Measurements from ENCODE around the gene SERPINB12. TPM values are rescaled to one million over a fixed set of nuclear protein-coding genes. Genes with fewer than 3 reads are reported as not detected.

Gene SERPINB12
- total and polyA plus RNA-seq, 2 of the 4 experiments (the other 2 are of a cell fraction) = not detected

GRCh38 chr18:63613420-63613819, 71.3 kb downstream of the SERPINB12 start:
- Histone ChIP-seq H3K4ac (ENCODE audit: low read depth, low read length) (no peak overlapping the region), H3K56ac (ENCODE audit: extremely low read depth, insufficient read depth, low read length) (no peak overlapping the region), H4K8ac (ENCODE audit: low read depth in 2 of 2, low read length in 2 of 2) (no peak overlapping the region), H3K18ac (ENCODE audit: low read depth, low read length) (no peak overlapping the region), H3K9ac (ENCODE audit: low read depth, low read length) (no peak overlapping the region), H3K79me1 (ENCODE audit: low read depth in 1 of 2, low read length in 2 of 2) (no peaks in the 10 kb centered on the region), H3K4me3 (ENCODE audit: insufficient read depth, low read depth, low read length) (no peak overlapping the region), H2AK5ac (ENCODE audit: low read depth, low read length) (no peak overlapping the region), H2BK120ac (ENCODE audit: low read depth, low read length) (no peak overlapping the region), H3K14ac (replicated peaks; ENCODE audit: low read depth, low read length) (no peak overlapping the region), H4K5ac (ENCODE audit: low read depth, low read length) (no peak overlapping the region), H3K4me1 (ENCODE audit: control insufficient read depth, insufficient read depth, low read length) (no peaks in the 10 kb centered on the region), H2BK20ac (ENCODE audit: low read depth, low read length) (no peak overlapping the region), H2AFZ (replicated peaks; ENCODE audit: low read length, poor library complexity) (no peak overlapping the region), H3K9me1 (ENCODE audit: insufficient read depth, low read length) (no peaks in the 10 kb centered on the region), H3K9me3 (ENCODE audit: control insufficient read depth, insufficient read depth, low read length) (no peaks in the 10 kb centered on the region), H2BK5ac (ENCODE audit: low read depth, low read length, poor library complexity, severe bottlenecking) (no peak overlapping the region), H2AK9ac (replicated peaks; ENCODE audit: low read depth, low read length, poor library complexity) (no peak overlapping the region), H4K20me1 (ENCODE audit: insufficient read depth, low read length) (no peaks in the 10 kb centered on the region), H3K27me3 (ENCODE audit: control insufficient read depth, insufficient read depth, low read length) (no peaks in the 10 kb centered on the region; the same call in 1 of the 2 replicates), H3K27ac (ENCODE audit: insufficient read depth, low read length) (no peak overlapping the region), H3K23ac (ENCODE audit: low read depth, low read length) (no peak overlapping the region), H3K36me3 (ENCODE audit: control insufficient read depth, insufficient read depth, low read length) (no peaks in the 10 kb centered on the region), H2BK15ac (ENCODE audit: low read depth, low read length) (no peak overlapping the region), H4K91ac (ENCODE audit: insufficient read depth, low read depth, low read length) (no peak overlapping the region), H3K4me2 (ENCODE audit: low read depth, low read length) (no peak overlapping the region)
- WGBS, 2 experiments (ENCODE audit: extremely low coverage in 2 of 2, insufficient read length in 1 of 2) = 75% methylated on average over 3 of the region's 4 CpGs; no CpG with 5 or more reads in 1 of the 2 experiments
- ATAC-seq (ENCODE audit: low read depth) (no peak), DNase-seq (no peak)
- TF ChIP-seq CTCF (conservative IDR thresholded peaks at IDR 0.05; ENCODE audit: low read depth, low read length) (no peak), RFX5 (IDR thresholded peaks at IDR 0.05; ENCODE audit: low read depth, low read length) (no peak), CHD1 (IDR thresholded peaks at IDR 0.05; ENCODE audit: low read depth, low read length) (no peak), ELK1 (IDR thresholded peaks at IDR 0.05; ENCODE audit: borderline replicate concordance, low read depth, low read length) (no peak), MAFK (IDR thresholded peaks at IDR 0.05; ENCODE audit: low read depth, low read length) (no peak), MAZ (IDR thresholded peaks at IDR 0.05; ENCODE audit: borderline replicate concordance, low read depth, low read length) (no peak), USF2 (IDR thresholded peaks at IDR 0.05; ENCODE audit: low read depth, low read length) (no peak), SMC3 (IDR thresholded peaks at IDR 0.05; ENCODE audit: low read depth, low read length) (no peak), MXI1 (IDR thresholded peaks at IDR 0.05; ENCODE audit: borderline replicate concordance, low read depth, low read length) (no peak), BHLHE40 (IDR thresholded peaks at IDR 0.05; ENCODE audit: low read depth, low read length) (no peak), FOS (IDR thresholded peaks at IDR 0.05; ENCODE audit: low read depth, low read length) (no peak), CEBPB (IDR thresholded peaks at IDR 0.05; ENCODE audit: low read depth, low read length) (no peak), POLR2A (IDR thresholded peaks at IDR 0.05; ENCODE audit: low read depth, low read length) (no peak), RAD21 (IDR thresholded peaks at IDR 0.05; ENCODE audit: low read length) (no peak), NFE2L2 (IDR thresholded peaks at IDR 0.05; ENCODE audit: low read depth, low read length) (no peak), RCOR1 (IDR thresholded peaks at IDR 0.05; ENCODE audit: insufficient replicate concordance, low read length) (no peak)
- POLR2A ChIA-PET (ENCODE audit: unreplicated experiment) = no interaction called here
- dilution Hi-C loops (cut with HindIII; ENCODE audit: low sequenced_read_pairs, unreplicated experiment) = no loop called here
- intact Hi-C loops (cut with micrococcal nuclease) = no loop called here
- CTCF ChIA-PET = no interaction called here
- in situ Hi-C loops (cut with MboI; ENCODE audit: low sequenced_read_pairs) = no loop called here
- BruUV-seq (replicated peaks) = no TSS peak

All from IMR-90 (cell line).